SK-N-SH (cell line): ENCODE measurements around the gene GRIA1. TPM values are rescaled to one million over a fixed set of nuclear protein-coding genes. Genes with fewer than 3 reads are reported as not detected.

ENCODE experiments used
- CTCF ChIA-PET: fragments of 300-600, 350-600 bp; formaldehyde crosslinking; extraction: SDS; loops from one replicate; lab custom pipeline; 2021; lab: Yijun Ruan, JAX
- POLR2A ChIA-PET: fragments of 350-600 bp; sonication (Branson Sonifier 250); formaldehyde crosslinking; extraction: SDS; loops from one replicate; lab custom pipeline; 2020; ENCODE audit warnings: antibody characterized with exemption, inconsistent platforms; lab: Yijun Ruan, JAX
- DNase-seq: peaks from one replicate; pipeline ENCODE4 v3.0.0; 2012
- H2AFZ ChIP-seq: fragments of 200-600 bp; sonication (generic); 2 replicates; pipeline ENCODE4 v1.8.1; 2016; ENCODE audit warnings: antibody characterized with exemption, mild to moderate bottlenecking, low read depth
- H3F3A ChIP-seq: fragments of 200-600 bp; sonication (generic); replicated peaks from 2 replicates; pipeline ENCODE3; 2016; ENCODE audit warnings: antibody characterized with exemption, mild to moderate bottlenecking; ENCODE audit not compliant: insufficient read depth
- H3K27ac ChIP-seq, 2 experiments: fragments of 200-500 bp in 1 of 2; fragments of 200-600 bp in 1 of 2; sonication (Bioruptor generic) in 1 of 2; sonication (generic), shearing (Covaris generic) in 1 of 2; 2 replicates each; pipeline versions ENCODE4 v1.5.1 to v1.6.1; 2014 to 2016; ENCODE audit warnings: low read depth in 2 of 2, inconsistent platforms in 1 of 2, low read length in 1 of 2, mild to moderate bottlenecking in 1 of 2, mixed read lengths in 1 of 2
- H3K27me3 ChIP-seq: fragments of 200-600 bp; sonication (generic), shearing (Covaris generic); 2 replicates; pipeline ENCODE4 v1.6.1; 2016; ENCODE audit warnings: mixed run types; ENCODE audit not compliant: insufficient read depth
- H3K36me3 ChIP-seq, 2 experiments: fragments of 200-500 bp in 1 of 2; fragments of 200-600 bp in 1 of 2; sonication (Bioruptor generic) in 1 of 2; sonication (generic) in 1 of 2; replicated peaks in 1 of 2; 2 replicates each; pipeline versions ENCODE3 to v1.5.1; 2014 to 2016; ENCODE audit warnings: low read length in 1 of 2, mild to moderate bottlenecking in 1 of 2; ENCODE audit not compliant: insufficient read depth in 2 of 2, control insufficient read depth in 1 of 2
- H3K4me1 ChIP-seq, 2 experiments: fragments of 200-500 bp in 1 of 2; fragments of 200-600 bp in 1 of 2; sonication (Bioruptor generic) in 1 of 2; sonication (generic), shearing (Covaris generic) in 1 of 2; 2 replicates each; pipeline versions ENCODE4 v1.5.1 to v1.6.1; 2014 to 2016; ENCODE audit warnings: low read depth in 1 of 2, low read length in 1 of 2, mixed run types in 1 of 2; ENCODE audit not compliant: insufficient read depth in 2 of 2, control insufficient read depth in 1 of 2
- H3K4me2 ChIP-seq: fragments of 200-600 bp; sonication (generic), shearing (Covaris generic); 2 replicates; pipeline ENCODE4 v1.6.1; 2017; ENCODE audit warnings: mixed run types
- H3K4me3 ChIP-seq, 2 experiments: fragments of 200-500 bp in 1 of 2; fragments of 200-600 bp in 1 of 2; sonication (Bioruptor generic) in 1 of 2; sonication (generic), shearing (Covaris generic) in 1 of 2; 2 replicates each; pipeline versions ENCODE4 v1.5.1 to v1.8.1; 2014 to 2016; ENCODE audit warnings: low read depth in 2 of 2, inconsistent platforms in 1 of 2, low read length in 1 of 2, mild to moderate bottlenecking in 1 of 2, mixed read lengths in 1 of 2, moderate library complexity in 1 of 2
- H3K79me2 ChIP-seq: fragments of 200-600 bp; sonication (generic); 2 replicates; pipeline ENCODE4 v1.8.1; 2017; ENCODE audit warnings: mild to moderate bottlenecking; ENCODE audit not compliant: insufficient read depth
- H3K9ac ChIP-seq: fragments of 200-600 bp; sonication (generic); 2 replicates; pipeline ENCODE4 v1.6.1; 2017; ENCODE audit warnings: mixed run types
- H3K9me2 ChIP-seq: fragments of 200-600 bp; sonication (generic); 2 replicates; pipeline ENCODE4 v1.6.1; 2017; ENCODE audit warnings: mixed run types
- H3K9me3 ChIP-seq: fragments of 200-600 bp; sonication (generic); 2 replicates; pipeline ENCODE4 v1.6.1; 2017; ENCODE audit warnings: mixed run types, mild to moderate bottlenecking, moderate library complexity
- H4K20me1 ChIP-seq: fragments of 200-600 bp; sonication (generic); 2 replicates; pipeline ENCODE4 v1.6.1; 2017; ENCODE audit warnings: mild to moderate bottlenecking, mixed run types; ENCODE audit not compliant: insufficient read depth
- EZH2phosphoT487 ChIP-seq: fragments of 200-600 bp; sonication (generic); IDR thresholded peaks from 2 replicates; pipeline ENCODE4 v1.6.1; 2017; ENCODE audit warnings: low read depth, mixed run types, mild to moderate bottlenecking, antibody characterized with exemption, moderate library complexity, borderline replicate concordance
- FOXJ3 ChIP-seq: sonication (generic); formaldehyde crosslinking; IDR thresholded peaks from 2 replicates; pipeline ENCODE4 v1.5.1; 2020; ENCODE audit warnings: mild to moderate bottlenecking, missing genetic modification reagents
- IRF3 ChIP-seq: fragments of 150-350 bp; IDR thresholded peaks from 2 replicates; pipeline ENCODE4 v1.6.1; 2016; ENCODE audit warnings: mild to moderate bottlenecking, low read depth, low read length
- JUND ChIP-seq: IDR thresholded peaks from 2 replicates; pipeline ENCODE4 v1.4.0; 2012
- MAX ChIP-seq: IDR thresholded peaks from 2 replicates; pipeline ENCODE4 v1.4.0; 2012; ENCODE audit warnings: low read depth
- MEF2A ChIP-seq: IDR thresholded peaks from 2 replicates; pipeline ENCODE4 v1.4.0; 2012; ENCODE audit warnings: low read depth, borderline replicate concordance
- NFIC ChIP-seq: IDR thresholded peaks from 2 replicates; pipeline ENCODE4 v1.4.0; 2012; ENCODE audit warnings: borderline replicate concordance
- PBX3 ChIP-seq: IDR thresholded peaks from 2 replicates; pipeline ENCODE4; 2012
- POLR2AphosphoS5 ChIP-seq: IDR thresholded peaks from 2 replicates; pipeline ENCODE4 v1.6.1; 2012; ENCODE audit warnings: low read depth, low read length
- RCOR1 ChIP-seq: fragments of 150-350 bp; IDR thresholded peaks from 2 replicates; pipeline ENCODE4 v1.6.1; 2017; ENCODE audit warnings: antibody characterized with exemption, low read length
- REST ChIP-seq: IDR thresholded peaks from 2 replicates; pipeline ENCODE4 v1.6.1; 2012; ENCODE audit warnings: mild to moderate bottlenecking, low read depth, low read length, moderate library complexity
- RXRA ChIP-seq: IDR thresholded peaks from 2 replicates; pipeline ENCODE4 v1.4.0; 2012; ENCODE audit warnings: low read depth, mild to moderate bottlenecking, borderline replicate concordance
- SIN3A ChIP-seq: IDR thresholded peaks from 2 replicates; pipeline ENCODE4 v1.6.1; 2012; ENCODE audit warnings: low read depth, mild to moderate bottlenecking, low read length, moderate library complexity, borderline replicate concordance
- TAF1 ChIP-seq: IDR thresholded peaks from 2 replicates; pipeline ENCODE4 v1.6.1; 2012; ENCODE audit warnings: low read depth, mild to moderate bottlenecking, low read length, moderate library complexity, borderline replicate concordance
- TEAD4 ChIP-seq: IDR thresholded peaks from 2 replicates; pipeline ENCODE4 v1.4.0; 2012; ENCODE audit warnings: mild to moderate bottlenecking, borderline replicate concordance; ENCODE audit not compliant: insufficient read depth
- USF2 ChIP-seq: fragments of 150-350 bp; IDR thresholded peaks from 2 replicates; pipeline ENCODE4 v1.6.1; 2017; ENCODE audit warnings: antibody characterized with exemption, low read length, low read depth, borderline replicate concordance
- YY1 ChIP-seq: IDR thresholded peaks from 2 replicates; pipeline ENCODE4 v1.4.0; 2012; ENCODE audit warnings: low read depth, mild to moderate bottlenecking
- WGBS: methylation state at CpG from one replicate; pipeline ENCODE4 v1.1.6; 2017; ENCODE audit warnings: low lambda C conversion rate; 5-methylcytosine and 5-hydroxymethylcytosine counted together
- polyA plus RNA-seq, 3 experiments: library from polyadenylated mRNA; depleted of rRNA; stranded (reverse); fragments of >200 nt; gene quantifications; 2 replicates each; pipeline ENCODE4 v1.2.3, GENCODE V29; 2012

GRIA1 gene
- polyA plus RNA-seq, 1 of the 3 experiments (the other 2 are of a cell fraction): 0.35 TPM

GRCh38 chr5:153678617-153679329 is 188.3 kb downstream of the GRIA1 start:
- no peak for DNase-seq
- CTCF ChIA-PET: no interaction called here
- no peak for TF ChIP-seq EZH2phosphoT487
- TF ChIP-seq NFIC: 0 out of 2 replicates have a peak, but pooled peaks have one; percentile 17
- TF ChIP-seq YY1: no peak
- no peak for TF ChIP-seq MEF2A
- TF ChIP-seq PBX3: no peak
- 63% methylated on average over 3 of the region's 4 CpGs for WGBS
- no peaks in the 10 kb centered on the region for H3K79me2 ChIP-seq
- H3K27me3 ChIP-seq: no peaks in the 10 kb centered on the region
- H3K4me3 ChIP-seq: no peak overlapping the region
- H2AFZ ChIP-seq: no peak overlapping the region
- no peaks in the 10 kb centered on the region for H4K20me1 ChIP-seq
- POLR2A ChIA-PET: no interaction called here
- no peaks in the 10 kb centered on the region for H3F3A ChIP-seq
- no peaks in the 10 kb centered on the region for H3K9me3 ChIP-seq
- no peaks in the 10 kb centered on the region for H3K9me2 ChIP-seq
- no peak overlapping the region for H3K4me2 ChIP-seq
- H3K9ac ChIP-seq: no peak overlapping the region
- H3K4me1 ChIP-seq: no peaks in the 10 kb centered on the region
- no peaks in the 10 kb centered on the region for H3K36me3 ChIP-seq
- no peak overlapping the region for H3K27ac ChIP-seq

GRCh38 chr5:153690236-153690635 is 199.8 kb downstream of the GRIA1 start:
- H2AFZ ChIP-seq: no peak overlapping the region
- no peaks in the 10 kb centered on the region for H3K9me3 ChIP-seq
- no peak overlapping the region for H3K9ac ChIP-seq
- H3K27ac ChIP-seq: no peak overlapping the region
- 73% methylated on average over 3 of the region's 3 CpGs for WGBS
- TF ChIP-seq TEAD4 (no peak), PBX3 (no peak), SIN3A (no peak), FOXJ3 (CRISPR knock-in tag) (no peak), REST (no peak), IRF3 (no peak), TAF1 (no peak), POLR2AphosphoS5 (no peak), JUND (no peak), RCOR1 (no peak), RXRA (no peak), USF2 (no peak), MAX (no peak)
- no peak overlapping the region for H3K4me3 ChIP-seq
- H3K4me1 ChIP-seq: no peaks in the 10 kb centered on the region
- DNase-seq: no peak
- no peaks in the 10 kb centered on the region for H3F3A ChIP-seq
- H3K36me3 ChIP-seq: no peaks in the 10 kb centered on the region
- H3K79me2 ChIP-seq: no peaks in the 10 kb centered on the region
- no peaks in the 10 kb centered on the region for H3K9me2 ChIP-seq
- ChIA-PET POLR2A (no interaction called here), CTCF (no interaction called here)
- H4K20me1 ChIP-seq: no peaks in the 10 kb centered on the region
- no peak overlapping the region for H3K4me2 ChIP-seq
- no peaks in the 10 kb centered on the region for H3K27me3 ChIP-seq
